Right ventricle myocardium inferior (tissue), 1 donor: ENCODE measurements around the gene VPS50. TPM values are rescaled to one million over a fixed set of nuclear protein-coding genes. Genes with fewer than 3 reads are reported as not detected.

Source experiments
- ATAC-seq: fragments of 200-7000 bp; cut with Tn5 transposase; one replicate; pipeline ENCODE4 v1.9.1; 2020; ENCODE audit warnings: mild to moderate bottlenecking, moderate library complexity
- DNase-seq: peaks from one replicate; pipeline ENCODE4 v3.0.0; 2021; ENCODE audit errors: missing footprints
- intact Hi-C: fragments of 100-400 bp; cut with DNase I; formaldehyde crosslinking; loops from one replicate; pipeline ENCODE4 v1.11.0; 2022
- total RNA-seq: library from RNA; stranded (reverse); fragmentation: NEBNext Ultra II Directional; extraction: Animal tissue kit (Norgen Biotek cat#: 25700); gene quantifications from one replicate; pipeline ENCODE4 v1.2.1, GENCODE V29; 2021
- donor health status: DM: no; HTN: yes; CAD: no; lungs with severe emphysema.

The VPS50 gene
- total RNA-seq, 1 donor from 2014 or later, result 15.5 TPM

- intact Hi-C loops, result no loop called here
- no peak for ATAC-seq
These were observed 3.4 kb downstream of the VPS50 start for GRCh38 chr7:93235541-93235940.

GRCh38 chr7:93238131-93238530 lies 6.0 kb downstream of the VPS50 start:
- intact Hi-C loops, result no loop called here
- ATAC-seq (no peak), DNase-seq (no peak)

More at GRCh38 chr7:93235541-93235940, 3.4 kb downstream of the VPS50 start:
- DNase-seq, result no peak

DNA sequence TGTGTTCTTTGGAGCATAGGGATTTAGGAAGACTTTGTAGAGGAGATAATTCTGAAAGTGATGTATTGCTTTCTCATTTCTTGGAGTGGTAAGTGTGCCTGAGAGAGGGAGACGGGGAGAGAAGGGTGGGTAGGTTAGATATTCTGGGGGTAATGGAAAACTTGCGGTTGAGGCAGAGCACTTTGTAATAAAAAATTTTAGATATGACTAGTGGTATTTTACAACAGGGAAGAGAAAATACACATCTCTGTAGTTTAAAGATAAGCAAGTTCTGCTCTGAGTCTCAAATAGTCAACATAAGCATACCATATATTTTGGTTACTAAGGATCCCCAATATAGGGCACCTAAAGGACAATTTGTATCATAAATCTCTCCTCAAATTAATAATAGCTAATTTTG lies 6.6 kb downstream of the VPS50 start:
- DNase-seq (no peak), ATAC-seq (no peak)
- intact Hi-C loops, result no loop called here

DNA sequence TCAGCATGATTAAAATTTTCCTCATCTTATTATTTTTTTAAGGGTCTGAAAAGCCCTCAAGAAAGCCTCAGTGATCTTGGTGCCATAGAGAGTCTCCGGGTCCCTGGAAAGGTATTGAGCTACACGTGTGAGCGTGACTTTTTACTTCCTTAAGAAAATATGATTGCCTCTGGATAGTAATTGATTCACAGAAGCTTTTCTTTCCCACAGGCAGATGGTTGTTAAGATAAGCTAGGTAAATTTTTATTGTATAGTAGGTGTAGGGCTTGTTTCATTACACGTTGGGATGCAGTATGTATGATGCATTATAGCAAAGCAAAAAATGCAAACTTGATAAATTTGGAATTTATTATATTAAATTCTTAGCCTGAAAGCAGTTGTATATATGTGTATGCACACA lies 7.7 kb downstream of the VPS50 start:
- intact Hi-C loops, result no loop called here
- ATAC-seq (no peak), DNase-seq (no peak)

- ATAC-seq (no peak), DNase-seq (no peak)
- intact Hi-C loops, result no loop called here
These were observed 9.9 kb downstream of the VPS50 start for GRCh38 chr7:93242106-93242505.

- intact Hi-C loops, result no loop called here
- DNase-seq (no peak), ATAC-seq (no peak)
These were observed 13.6 kb downstream of the VPS50 start for GRCh38 chr7:93245525-93246432.

DNA sequence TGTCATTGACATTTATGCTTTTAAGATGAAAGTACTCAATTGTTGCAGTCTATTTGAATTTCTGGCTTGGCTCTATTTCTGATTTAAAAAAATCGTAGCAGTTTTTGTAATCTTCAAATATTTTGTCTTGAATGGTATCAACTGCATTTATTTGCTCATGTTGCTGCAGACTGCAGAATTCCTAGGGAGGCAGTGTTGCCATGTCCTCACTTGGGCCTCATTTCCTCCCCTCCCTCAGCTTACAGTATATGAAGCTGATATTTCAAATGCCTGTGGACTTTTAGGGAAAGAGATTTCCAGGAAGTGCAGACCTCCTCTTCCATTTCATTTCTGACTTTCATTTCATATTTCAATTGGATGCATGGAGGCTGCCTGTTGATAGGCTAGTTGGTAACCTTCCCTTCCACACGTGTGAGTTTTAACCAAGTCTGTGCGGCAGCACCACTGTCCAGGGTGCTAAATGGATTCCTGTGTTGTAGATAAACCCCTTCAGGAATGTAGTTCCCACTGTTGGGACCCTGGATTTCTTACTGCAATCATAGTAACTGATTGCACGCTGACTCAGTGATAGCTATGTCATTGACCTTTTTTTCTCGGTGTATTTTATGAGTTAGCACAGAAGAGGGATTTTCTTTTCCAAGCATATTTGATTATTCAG lies 17.5 kb downstream of the VPS50 start:
- ATAC-seq, result no peak
- no peak for DNase-seq
- intact Hi-C loops, result no loop called here

GRCh38 chr7:93258661-93259060 lies 26.5 kb downstream of the VPS50 start:
- DNase-seq (no peak), ATAC-seq (no peak)
- intact Hi-C loops, result no loop called here

DNA sequence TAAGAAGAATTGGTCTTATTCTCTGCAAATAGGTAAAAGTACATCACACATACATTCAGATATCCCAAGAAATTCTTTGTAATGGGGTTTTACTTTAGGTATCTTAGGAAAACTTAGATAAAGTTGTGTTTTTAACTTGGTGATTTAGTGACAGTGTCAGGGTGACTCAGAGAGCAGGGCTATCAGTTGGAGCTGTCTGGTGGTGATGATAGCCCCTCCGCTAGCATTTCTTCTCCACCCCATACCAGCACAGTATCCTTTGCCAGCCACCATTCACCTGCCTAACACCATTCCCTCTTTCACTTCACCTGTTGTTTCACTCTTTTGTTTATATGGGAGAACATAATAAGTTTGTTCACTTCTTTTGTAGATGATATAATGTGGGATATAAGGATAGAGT lies 30.4 kb downstream of the VPS50 start:
- DNase-seq (no peak), ATAC-seq (no peak)
- intact Hi-C loops, result no loop called here

- intact Hi-C loops, result no loop called here
- ATAC-seq, result no peak
- no peak for DNase-seq
These were observed 33.1 kb downstream of the VPS50 start for GRCh38 chr7:93265220-93265619.

DNA sequence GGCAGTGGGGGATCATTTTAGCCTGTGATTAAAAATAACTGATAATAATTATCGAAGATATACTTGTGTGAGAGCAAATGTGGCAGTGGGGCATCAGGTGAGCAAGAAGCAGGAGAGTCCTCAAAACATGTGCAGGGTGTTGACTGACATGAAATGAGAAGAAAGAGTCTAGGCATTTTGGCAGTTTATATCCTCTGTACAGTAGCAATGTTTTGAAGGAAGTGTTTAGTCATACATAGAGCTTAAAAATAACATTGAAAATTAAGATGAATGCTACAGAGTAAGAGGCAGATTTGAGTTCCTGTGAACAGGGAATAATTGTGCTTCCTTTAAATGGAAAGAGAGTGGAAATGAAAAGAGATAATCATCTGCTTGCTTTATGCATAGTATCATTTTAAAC lies 47.4 kb downstream of the VPS50 start:
- no peak for DNase-seq
- intact Hi-C loops, result no loop called here
- no peak for ATAC-seq

DNA sequence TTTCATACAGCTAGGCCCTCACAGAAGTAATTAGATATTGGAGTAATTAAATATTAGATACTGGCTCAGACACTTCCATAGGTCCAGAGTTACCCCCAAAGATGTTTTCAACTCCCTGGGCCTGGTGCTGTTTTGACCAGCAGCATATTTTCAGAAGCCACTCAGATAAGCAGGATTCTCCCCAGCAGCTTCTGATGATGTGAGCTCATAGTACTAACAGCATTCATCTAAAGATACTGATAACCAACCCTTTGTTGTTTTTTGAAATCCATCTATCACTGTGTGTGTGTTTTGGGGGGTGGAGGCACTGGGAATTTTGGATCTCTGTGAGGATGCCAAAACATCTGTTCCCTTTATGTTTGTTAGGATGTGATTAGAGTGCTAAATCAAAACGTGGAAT lies 52.7 kb downstream of the VPS50 start:
- ATAC-seq (no peak), DNase-seq (no peak)
- intact Hi-C loops, result no loop called here

GRCh38 chr7:93293229-93293628 lies 61.1 kb downstream of the VPS50 start:
- ATAC-seq, result no peak
- intact Hi-C loops, result no loop called here

GRCh38 chr7:93298206-93298605 lies 66.0 kb downstream of the VPS50 start:
- no peak for ATAC-seq
- intact Hi-C loops, result no loop called here
- no peak for DNase-seq

More at GRCh38 chr7:93293229-93293628, 61.1 kb downstream of the VPS50 start:
- DNase-seq, result no peak

- intact Hi-C loops, result no loop called here
- DNase-seq (no peak), ATAC-seq (no peak)
These were observed 66.5 kb downstream of the VPS50 start for GRCh38 chr7:93298671-93299070.

- intact Hi-C loops, result no loop called here
- no peak for ATAC-seq
- no peak for DNase-seq
These were observed 69.6 kb downstream of the VPS50 start for GRCh38 chr7:93301736-93302135.

DNA sequence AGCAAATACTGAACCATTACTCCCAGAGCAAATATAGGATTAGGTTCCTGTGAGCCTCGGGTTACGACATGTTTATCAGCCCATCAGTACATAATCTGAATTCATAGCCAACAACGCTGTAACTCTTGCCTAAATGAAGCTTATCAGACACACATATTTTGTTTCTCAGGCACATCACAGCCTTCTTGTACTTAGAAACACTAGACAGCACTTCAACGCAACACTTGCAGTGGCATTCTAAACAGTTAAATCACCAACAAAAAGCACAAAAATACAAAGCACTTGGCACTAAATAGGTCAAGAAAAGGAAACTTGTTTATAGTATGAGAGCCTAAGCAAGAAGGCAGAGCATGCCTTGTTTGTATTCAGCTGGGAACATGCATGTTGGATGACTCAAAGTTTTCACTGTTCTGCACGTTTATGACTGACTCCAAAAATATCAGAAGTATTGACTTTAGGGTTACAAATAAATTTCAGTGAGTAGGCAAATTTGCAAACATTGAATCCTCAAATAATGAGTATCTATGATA lies 75.0 kb downstream of the VPS50 start:
- DNase-seq (no peak), ATAC-seq (no peak)
- intact Hi-C loops, result no loop called here

- ATAC-seq, result no peak
- intact Hi-C loops, result no loop called here
- DNase-seq, result no peak
These were observed 75.8 kb downstream of the VPS50 start for GRCh38 chr7:93307943-93308342.

GRCh38 chr7:93310346-93310745 lies 78.2 kb downstream of the VPS50 start:
- DNase-seq (no peak), ATAC-seq (no peak)
- intact Hi-C loops, result no loop called here

DNA sequence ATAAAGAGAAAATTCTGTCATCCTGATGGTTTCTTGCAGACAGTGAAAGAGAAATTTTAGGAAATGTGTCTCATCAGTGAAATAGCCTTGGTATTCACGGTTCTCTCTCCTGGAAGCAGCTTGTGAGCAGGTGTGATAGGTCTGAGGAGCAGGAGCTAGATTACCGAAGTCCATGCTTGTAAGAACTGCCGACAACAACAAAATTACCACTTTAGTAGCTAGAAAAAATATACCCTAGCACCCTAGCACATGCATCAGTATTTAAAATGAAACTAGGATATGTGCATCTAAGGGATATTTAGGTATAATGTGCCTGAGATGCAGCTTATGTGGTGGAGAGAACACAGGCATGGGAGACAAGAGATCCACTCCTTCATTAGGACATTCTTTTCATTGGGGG lies 82.3 kb downstream of the VPS50 start:
- DNase-seq (no peak), ATAC-seq (no peak)
- intact Hi-C loops, result no loop called here
